Transverse colon (tissue), 4 donors: ENCODE data around the gene CAPSL. TPM values are rescaled to one million over a fixed set of nuclear protein-coding genes. Genes with fewer than 3 reads are reported as not detected.
"Not testable (repeated sequence)": the region's sequence is repeated elsewhere in the genome, so short reads cannot be mapped to it uniquely, and the experiment has no call there.

Experiments used
- DNase-seq: peaks from one replicate; pipeline ENCODE4 v3.0.0-alpha.2; 2019
- H3K27ac ChIP-seq, 4 donors: fragments of 200-600 bp; sonication (generic); 2 replicates each; pipeline ENCODE4 v1.5.1; 2016 to 2018; ENCODE audit warnings: inconsistent platforms in 4 of 4
- H3K27me3 ChIP-seq: fragments of 200-600 bp; sonication (generic); 2 replicates; pipeline ENCODE4 v1.5.1; 2017; ENCODE audit warnings: inconsistent platforms
- H3K36me3 ChIP-seq, 4 donors: fragments of 200-600 bp; sonication (generic); 2 replicates each; pipeline ENCODE4 v1.5.1; 2017 to 2019; ENCODE audit warnings: inconsistent platforms in 4 of 4
- H3K4me1 ChIP-seq, 4 donors: fragments of 200-600 bp; sonication (generic); 2 replicates each; pipeline ENCODE4 v1.5.1; 2017 to 2020; ENCODE audit warnings: inconsistent platforms in 4 of 4
- H3K4me3 ChIP-seq, 4 donors: fragments of 200-600 bp; sonication (generic); 1 replicate in 1 of 4; 2 replicates in 3 of 4; pipeline versions ENCODE4 v1.5.1 to v1.6.1; 2017 to 2019; ENCODE audit warnings: inconsistent platforms in 4 of 4
- H3K9me3 ChIP-seq, 2 donors: fragments of 200-600 bp; sonication (generic); 2 replicates each; pipeline ENCODE4 v1.5.1; 2017 to 2019; ENCODE audit warnings: inconsistent platforms in 2 of 2
- CTCF ChIP-seq, 5 experiments: fragments of 200-600 bp in 3 of 5; fragments of 450-650 bp in 2 of 5; sonication (generic) in 3 of 5; IDR thresholded peaks; 1 replicate in 2 of 5; 2 replicates in 3 of 5; pipeline ENCODE4 v1.5.1; 2016 to 2017; ENCODE audit warnings: antibody characterized with exemption in 5 of 5, inconsistent platforms in 3 of 5, mild to moderate bottlenecking in 2 of 5, moderate library complexity in 1 of 5
- EP300 ChIP-seq: sonication (generic); formaldehyde crosslinking; IDR thresholded peaks from one replicate; pipeline ENCODE4 v1.6.1; 2017; ENCODE audit warnings: antibody characterized with exemption, low read depth
- POLR2A ChIP-seq: fragments of 450-650 bp; IDR thresholded peaks from one replicate; pipeline ENCODE4 v1.6.1; 2016; ENCODE audit warnings: antibody characterized with exemption, mild to moderate bottlenecking, moderate library complexity
- POLR2AphosphoS5 ChIP-seq, 3 donors: sonication (generic); formaldehyde crosslinking; IDR thresholded peaks; one replicate each; pipeline ENCODE4 v1.6.1; 2016; ENCODE audit warnings: antibody characterized with exemption in 3 of 3
- WGBS, 2 donors: methylation state at CpG; one replicate each; pipeline ENCODE4 v1.1.5; 2018; ENCODE audit warnings: low coverage in 1 of 2; 5-methylcytosine and 5-hydroxymethylcytosine counted together
- in situ Hi-C, 4 donors: fragments of 200-750 bp; cut with MboI; loops; one replicate each; pipeline versions ENCODE4 v1.15.0 to v1.15.1; 2017; ENCODE audit warnings: low sequenced_read_pairs in 3 of 4, low pct_ligation_motif_present in 1 of 4, low pct_unique_long_range_greater_than_20kb in 1 of 4
- intact Hi-C: fragments of 100-400 bp; cut with DNase I; formaldehyde crosslinking; loops from one replicate; pipeline ENCODE4 v1.15.1; 2023; ENCODE audit warnings: low total_unique reads
- total RNA-seq, 4 donors: library from RNA; depleted of rRNA; stranded (reverse); fragments of >200 nt; gene quantifications; one replicate each; pipeline ENCODE4 v1.1.0, GENCODE V29; 2016

Gene CAPSL
- not detected for total RNA-seq

GRCh38 chr5:35938568-35939227 is at the start of gene CAPSL:
CAPSL (minus strand) TSS chr5:35938622; CDS start chr5:35921120, 17,502 bp downstream.
- in situ Hi-C loops (loop anchor here in 3 of 4 donors (25.0 kb wide), 1 partner anchor 851 kb away; no protein-coding TSS in a partner anchor), intact Hi-C loops (no loop called here)
- H3K36me3 ChIP-seq, result no peaks in the 10 kb centered on the region
- 27 to 59% methylated on average over 2 of the region's 2 CpGs for WGBS, 2 donors
- no peaks in the 10 kb centered on the region for H3K4me1 ChIP-seq
- H3K9me3 ChIP-seq, result no peaks in the 10 kb centered on the region
- no peak for TF ChIP-seq POLR2A
- TF ChIP-seq POLR2AphosphoS5 (IDR thresholded peaks at IDR 0.05), result no peak
- H3K27ac ChIP-seq, result no peak within 1 kb of the TSS
- peak; percentile 13 for DNase-seq
- no peaks in the 10 kb centered on the region for H3K27me3 ChIP-seq
- H3K4me3 ChIP-seq, result no peak within 1 kb of the TSS

GRCh38 chr5:35987776-35988175 is 49.4 kb upstream of the CAPSL start:
- Histone ChIP-seq H3K36me3 (no peaks in the 10 kb centered on the region), H3K27ac (no peak overlapping the region), H3K4me1 (no peaks in the 10 kb centered on the region), H3K27me3 (peaks cover 9% of the 10 kb centered on the region), H3K4me3 (no peak overlapping the region), H3K9me3 (no peaks in the 10 kb centered on the region)
- intact Hi-C loops (no loop called here), in situ Hi-C loops (no loop called here)
- DNase-seq, result no peak
- WGBS, 2 donors, result 42 to 49% methylated on average over 3 of the region's 3 CpGs
- TF ChIP-seq POLR2A (no peak), EP300 (no peak), CTCF (IDR thresholded peaks at IDR 0.05) (no peak), POLR2AphosphoS5 (IDR thresholded peaks at IDR 0.05) (no peak)

- H3K27ac ChIP-seq, result no peak overlapping the region
- H3K4me1 ChIP-seq, result no peaks in the 10 kb centered on the region
- no peaks in the 10 kb centered on the region for H3K36me3 ChIP-seq
- TF ChIP-seq POLR2A (no peak), EP300 (no peak), POLR2AphosphoS5 (IDR thresholded peaks at IDR 0.05) (no peak), CTCF (IDR thresholded peaks at IDR 0.05) (no peak)
- in situ Hi-C loops, result no loop called here
- H3K9me3 ChIP-seq, result no peaks in the 10 kb centered on the region
- no peak overlapping the region for H3K4me3 ChIP-seq
- no peak for DNase-seq
- no peaks in the 10 kb centered on the region for H3K27me3 ChIP-seq
- intact Hi-C loops, result no loop called here
These were observed 41.3 kb upstream of the CAPSL start for GRCh38 chr5:35979715-35980114.

GRCh38 chr5:35976859-35977258 is 38.4 kb upstream of the CAPSL start:
- intact Hi-C loops, H3K4me3 ChIP-seq, in situ Hi-C loops, H3K4me1 ChIP-seq, DNase-seq, H3K36me3 ChIP-seq, H3K9me3 ChIP-seq, H3K27me3 ChIP-seq, H3K27ac ChIP-seq: not testable (repeated sequence)
- WGBS, 2 donors, result 38 to 57% methylated on average over 2 to 3 of the region's 3 CpGs

DNA sequence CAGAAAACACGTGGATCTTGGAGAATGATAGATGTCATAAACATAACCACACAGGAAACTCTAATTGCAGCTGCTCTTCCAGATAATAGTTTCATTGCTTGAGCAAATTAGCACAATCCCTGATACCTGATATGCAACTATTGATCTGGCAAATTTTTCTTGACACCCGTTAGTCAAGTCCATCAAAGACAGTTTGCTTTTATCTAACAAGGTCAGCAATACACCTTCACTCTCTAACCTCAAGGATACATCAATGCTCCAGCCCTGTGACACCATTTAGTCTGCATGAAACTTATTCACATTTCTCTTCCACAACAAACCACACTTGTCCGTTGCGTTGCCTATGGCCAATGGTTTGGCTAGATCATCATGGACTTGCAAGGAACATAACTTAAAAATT is 36.1 kb upstream of the CAPSL start:
- no peaks in the 10 kb centered on the region for H3K9me3 ChIP-seq
- 67 to 75% methylated on average over 4 of the region's 4 CpGs for WGBS, 2 donors
- no peak for DNase-seq
- no peaks in the 10 kb centered on the region for H3K4me1 ChIP-seq
- intact Hi-C loops, result no loop called here
- no peaks in the 10 kb centered on the region for H3K27me3 ChIP-seq
- no peak overlapping the region for H3K4me3 ChIP-seq
- no peaks in the 10 kb centered on the region for H3K36me3 ChIP-seq
- no peak for TF ChIP-seq POLR2AphosphoS5 (IDR thresholded peaks at IDR 0.05)
- TF ChIP-seq CTCF (IDR thresholded peaks at IDR 0.05), result no peak
- TF ChIP-seq EP300, result no peak
- TF ChIP-seq POLR2A, result no peak
- in situ Hi-C loops, result no loop called here
- no peak overlapping the region for H3K27ac ChIP-seq
